ENCODE data around the gene HDAC2. TPM values are rescaled to one million over a fixed set of nuclear protein-coding genes. Genes with fewer than 3 reads are reported as not detected.
A peak's percentile ranks its signal among the peaks of the same experiment; 100 is the strongest.

Gene HDAC2
- total and polyA plus RNA-seq, 2 donors (not counting 3 experiments of a cell fraction or from before 2014, with no cell fraction given) = 121 to 142 TPM

DNA sequence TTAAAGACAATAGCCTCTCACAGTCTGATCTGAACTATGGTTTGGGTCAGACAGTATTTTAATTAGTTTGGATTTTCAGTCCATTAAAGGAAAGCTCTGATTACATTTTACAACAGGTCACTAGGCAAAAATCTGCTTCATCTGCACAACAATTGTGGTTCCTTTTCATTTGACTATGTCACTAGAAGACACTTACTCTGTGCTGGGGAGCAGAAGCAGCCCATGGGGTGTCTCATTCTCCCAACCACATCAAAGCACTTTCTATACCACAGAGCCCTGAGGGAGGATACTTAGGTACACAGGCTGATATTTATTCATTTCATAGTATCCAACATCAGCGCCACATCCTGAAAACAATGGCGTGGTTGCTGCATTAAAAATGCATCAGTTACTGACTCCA is 36.6 kb upstream of the HDAC2 start:
- H3K27ac ChIP-seq (ENCODE audit: insufficient read depth, low read depth, low read length) = peak overlapping the region; percentile 45

More for the DNA sequence above, 36.6 kb upstream of the HDAC2 start:
- H3K9me1 ChIP-seq (replicated peaks; ENCODE audit: control insufficient read depth, extremely low read depth, insufficient read depth, low read length) = no peaks in the 10 kb centered on the region
- dilution Hi-C loops (cut with MboI; ENCODE audit: extremely low pct_ligation_motif_present, low sequenced_read_pairs) (no loop called here), intact Hi-C loops (cut with micrococcal nuclease) (no loop called here)
- no peak overlapping the region for H3K4me2 ChIP-seq (ENCODE audit: insufficient read depth, low read length)
- TF ChIP-seq, protein P1, sequence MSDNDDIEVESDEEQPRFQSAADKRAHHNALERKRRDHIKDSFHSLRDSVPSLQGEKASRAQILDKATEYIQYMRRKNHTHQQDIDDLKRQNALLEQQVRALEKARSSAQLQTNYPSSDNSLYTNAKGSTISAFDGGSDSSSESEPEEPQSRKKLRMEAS (IDR thresholded peaks at IDR 0.05; ENCODE audit: insufficient read depth, insufficient read length) = no peak
- TF ChIP-seq GATA2 (IDR thresholded peaks at IDR 0.05; ENCODE audit: insufficient read depth, insufficient read length, low read depth, low read length) = no peak
- no peak for TF ChIP-seq FOS (IDR thresholded peaks at IDR 0.05; ENCODE audit: borderline replicate concordance, insufficient read depth, low read length)
- no peak for TF ChIP-seq MYC (IDR thresholded peaks at IDR 0.05; ENCODE audit: low read depth, low read length)
- TF ChIP-seq EZH2 (IDR thresholded peaks at IDR 0.05; ENCODE audit: borderline replicate concordance, low read depth, low read length, severe bottlenecking) = no peak
- TF ChIP-seq, protein P2, sequence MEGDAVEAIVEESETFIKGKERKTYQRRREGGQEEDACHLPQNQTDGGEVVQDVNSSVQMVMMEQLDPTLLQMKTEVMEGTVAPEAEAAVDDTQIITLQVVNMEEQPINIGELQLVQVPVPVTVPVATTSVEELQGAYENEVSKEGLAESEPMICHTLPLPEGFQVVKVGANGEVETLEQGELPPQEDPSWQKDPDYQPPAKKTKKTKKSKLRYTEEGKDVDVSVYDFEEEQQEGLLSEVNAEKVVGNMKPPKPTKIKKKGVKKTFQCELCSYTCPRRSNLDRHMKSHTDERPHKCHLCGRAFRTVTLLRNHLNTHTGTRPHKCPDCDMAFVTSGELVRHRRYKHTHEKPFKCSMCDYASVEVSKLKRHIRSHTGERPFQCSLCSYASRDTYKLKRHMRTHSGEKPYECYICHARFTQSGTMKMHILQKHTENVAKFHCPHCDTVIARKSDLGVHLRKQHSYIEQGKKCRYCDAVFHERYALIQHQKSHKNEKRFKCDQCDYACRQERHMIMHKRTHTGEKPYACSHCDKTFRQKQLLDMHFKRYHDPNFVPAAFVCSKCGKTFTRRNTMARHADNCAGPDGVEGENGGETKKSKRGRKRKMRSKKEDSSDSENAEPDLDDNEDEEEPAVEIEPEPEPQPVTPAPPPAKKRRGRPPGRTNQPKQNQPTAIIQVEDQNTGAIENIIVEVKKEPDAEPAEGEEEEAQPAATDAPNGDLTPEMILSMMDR (IDR thresholded peaks at IDR 0.05; ENCODE audit: extremely low read depth in 1 of 2, insufficient read depth in 1 of 2, low read depth in 1 of 2, low read length in 2 of 2) = no peak
- TF ChIP-seq POLR2AphosphoS5 (IDR thresholded peaks at IDR 0.05; ENCODE audit: insufficient read depth, low read depth, low read length) = no peak
- no peak for TF ChIP-seq JUN (IDR thresholded peaks at IDR 0.05; ENCODE audit: borderline replicate concordance, insufficient read depth, insufficient read length, low read depth)
- TF ChIP-seq POLR2A (IDR thresholded peaks at IDR 0.05; ENCODE audit: low read depth, low read length) = no peak
- no peak overlapping the region for H3K9ac ChIP-seq (replicated peaks; ENCODE audit: extremely low read depth, insufficient read depth, low read length)
- no TSS peak for BruUV-seq (replicated peaks)
- no peaks in the 10 kb centered on the region for H3K79me2 ChIP-seq (ENCODE audit: control insufficient read depth, insufficient read depth, low read length)
- ChIA-PET CTCF (interaction anchor here (4.1 kb wide), 1 partner anchor 12 kb away, joined by 20 read pairs; no protein-coding TSS in a partner anchor), POLR2A (no interaction called here)
- DNase-seq (ENCODE audit: low read depth, low spot score) = no peak
- FAIRE-seq = no peak
- no peaks in the 10 kb centered on the region for H3K27me3 ChIP-seq (ENCODE audit: control insufficient read depth in 2 of 2, insufficient read depth in 2 of 2, low read length in 2 of 2)
- H3K9me3 ChIP-seq (replicated peaks; ENCODE audit: control insufficient read depth, insufficient read depth, low read length) = no peaks in the 10 kb centered on the region
- no peak overlapping the region for H2AFZ ChIP-seq (ENCODE audit: low read depth, low read length)
- H3K36me3 ChIP-seq (ENCODE audit: control insufficient read depth in 2 of 2, extremely low read depth in 1 of 2, insufficient read depth in 2 of 2, low read length in 2 of 2) = no peaks in the 10 kb centered on the region
- no peak overlapping the region for H3K4me3 ChIP-seq (replicated peaks in 1 of 3; ENCODE audit: insufficient read depth in 1 of 3, low read depth in 1 of 3, low read length in 3 of 3)
- no peaks in the 10 kb centered on the region for H4K20me1 ChIP-seq (replicated peaks; ENCODE audit: control insufficient read depth, extremely low read depth, insufficient read depth, low read length)
- H3K4me1 ChIP-seq (ENCODE audit: control insufficient read depth, extremely low read depth, insufficient read depth, low read length) = peaks cover 19% of the 10 kb centered on the region

Data from endothelial cell of umbilical vein (primary cell).